ENCODE measurements around the gene PPFIA2.

The PPFIA2 gene

DNA sequence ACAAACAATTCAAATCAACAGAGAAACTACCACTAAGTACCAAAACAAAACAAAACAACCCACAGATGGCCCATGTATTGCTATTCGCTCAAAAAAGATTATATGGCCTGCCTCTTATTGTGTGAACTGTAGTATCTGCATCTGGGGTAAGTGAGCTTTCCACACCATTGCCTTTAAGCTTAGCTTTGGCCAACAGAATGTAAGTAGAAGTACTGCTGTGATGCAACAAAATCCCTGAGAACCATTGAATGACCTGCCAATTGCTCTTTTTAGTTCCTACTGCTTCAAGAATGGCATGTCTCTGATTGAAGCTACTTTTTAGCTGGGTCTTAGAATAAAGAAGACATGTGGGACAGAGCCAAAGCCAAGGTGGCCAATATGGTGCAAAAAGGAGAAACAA, 32.5 kb downstream of the PPFIA2 start:
- Histone ChIP-seq H3K4me3 (ENCODE audit: low read depth, low read length) (no peak overlapping the region), H3K27me3 (no peaks in the 10 kb centered on the region), H3K9me3 (no peaks in the 10 kb centered on the region), H3K4me1 (no peaks in the 10 kb centered on the region), H3K36me3 (no peaks in the 10 kb centered on the region)
- TF ChIP-seq, protein P1, sequence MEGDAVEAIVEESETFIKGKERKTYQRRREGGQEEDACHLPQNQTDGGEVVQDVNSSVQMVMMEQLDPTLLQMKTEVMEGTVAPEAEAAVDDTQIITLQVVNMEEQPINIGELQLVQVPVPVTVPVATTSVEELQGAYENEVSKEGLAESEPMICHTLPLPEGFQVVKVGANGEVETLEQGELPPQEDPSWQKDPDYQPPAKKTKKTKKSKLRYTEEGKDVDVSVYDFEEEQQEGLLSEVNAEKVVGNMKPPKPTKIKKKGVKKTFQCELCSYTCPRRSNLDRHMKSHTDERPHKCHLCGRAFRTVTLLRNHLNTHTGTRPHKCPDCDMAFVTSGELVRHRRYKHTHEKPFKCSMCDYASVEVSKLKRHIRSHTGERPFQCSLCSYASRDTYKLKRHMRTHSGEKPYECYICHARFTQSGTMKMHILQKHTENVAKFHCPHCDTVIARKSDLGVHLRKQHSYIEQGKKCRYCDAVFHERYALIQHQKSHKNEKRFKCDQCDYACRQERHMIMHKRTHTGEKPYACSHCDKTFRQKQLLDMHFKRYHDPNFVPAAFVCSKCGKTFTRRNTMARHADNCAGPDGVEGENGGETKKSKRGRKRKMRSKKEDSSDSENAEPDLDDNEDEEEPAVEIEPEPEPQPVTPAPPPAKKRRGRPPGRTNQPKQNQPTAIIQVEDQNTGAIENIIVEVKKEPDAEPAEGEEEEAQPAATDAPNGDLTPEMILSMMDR (IDR thresholded peaks at IDR 0.05; ENCODE audit: low read depth, low read length), result no peak
- no peak for DNase-seq

DNA sequence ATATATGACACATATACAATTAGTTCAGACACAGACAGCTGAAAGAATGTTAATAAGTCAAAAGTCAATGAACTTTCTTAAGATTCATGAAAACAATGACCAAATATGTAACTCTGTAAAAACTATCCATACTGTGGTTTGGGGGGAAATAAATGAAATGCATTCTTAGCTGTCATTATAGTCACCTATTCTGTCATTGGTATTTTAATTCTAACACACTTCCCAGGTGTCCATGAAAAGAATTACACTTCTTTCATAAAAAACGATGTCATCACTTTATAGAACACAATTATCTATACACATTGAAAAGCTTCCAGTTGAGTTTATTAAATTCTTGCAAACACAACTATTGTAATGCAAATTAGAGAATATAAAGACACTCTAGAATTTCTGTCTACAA, 35.8 kb downstream of the PPFIA2 start:
- TF ChIP-seq, protein P1 (IDR thresholded peaks at IDR 0.05; ENCODE audit: low read depth, low read length), result no peak
- Histone ChIP-seq H3K4me3 (ENCODE audit: low read depth, low read length) (no peak overlapping the region), H3K4me1 (no peaks in the 10 kb centered on the region), H3K36me3 (no peaks in the 10 kb centered on the region), H3K9me3 (no peaks in the 10 kb centered on the region), H3K27me3 (no peaks in the 10 kb centered on the region)
- no peak for DNase-seq

DNA sequence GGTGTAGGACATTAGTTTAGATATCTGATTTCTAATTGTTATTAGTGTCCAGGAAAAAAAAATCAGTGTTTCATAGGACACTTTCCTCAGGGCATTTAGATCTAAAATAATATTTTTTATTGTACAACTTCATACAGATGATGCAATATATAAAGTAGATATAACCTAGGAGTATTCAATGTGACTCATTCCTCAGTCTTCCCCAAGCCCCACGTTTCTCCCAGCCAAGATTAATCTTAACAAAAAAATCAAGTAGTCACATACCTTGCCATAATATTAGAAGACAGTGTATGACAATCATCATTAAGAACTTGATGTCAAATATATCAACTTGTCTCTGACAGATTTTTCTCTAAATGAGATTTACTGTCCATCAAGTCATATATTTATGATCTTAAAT, 37.1 kb downstream of the PPFIA2 start:
- Histone ChIP-seq H3K27me3 (no peaks in the 10 kb centered on the region), H3K4me3 (ENCODE audit: low read depth, low read length) (no peak overlapping the region), H3K36me3 (no peaks in the 10 kb centered on the region), H3K9me3 (no peaks in the 10 kb centered on the region), H3K4me1 (no peaks in the 10 kb centered on the region)
- DNase-seq, result no peak
- TF ChIP-seq, protein P1 (IDR thresholded peaks at IDR 0.05; ENCODE audit: low read depth, low read length), result no peak

DNA sequence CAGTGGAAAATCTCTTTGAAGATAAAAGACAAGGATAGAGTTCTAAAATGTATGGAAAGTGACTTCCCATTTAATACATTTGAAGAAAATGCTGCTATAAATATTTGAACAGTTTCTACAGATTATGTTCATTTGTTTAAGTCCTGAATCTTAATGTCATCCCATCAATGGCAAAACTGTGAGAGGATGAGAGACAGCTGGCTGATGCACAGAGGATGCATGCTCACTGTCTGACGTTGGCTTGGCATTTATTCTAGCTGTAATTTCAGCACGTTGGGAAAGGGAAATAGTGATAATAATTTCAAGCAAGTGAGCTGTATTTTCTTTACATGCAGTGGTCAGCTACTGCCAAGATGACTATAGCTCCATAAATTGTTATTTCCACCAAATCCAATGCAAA, 40.5 kb downstream of the PPFIA2 start:
- no peaks in the 10 kb centered on the region for H3K9me3 ChIP-seq

DNA sequence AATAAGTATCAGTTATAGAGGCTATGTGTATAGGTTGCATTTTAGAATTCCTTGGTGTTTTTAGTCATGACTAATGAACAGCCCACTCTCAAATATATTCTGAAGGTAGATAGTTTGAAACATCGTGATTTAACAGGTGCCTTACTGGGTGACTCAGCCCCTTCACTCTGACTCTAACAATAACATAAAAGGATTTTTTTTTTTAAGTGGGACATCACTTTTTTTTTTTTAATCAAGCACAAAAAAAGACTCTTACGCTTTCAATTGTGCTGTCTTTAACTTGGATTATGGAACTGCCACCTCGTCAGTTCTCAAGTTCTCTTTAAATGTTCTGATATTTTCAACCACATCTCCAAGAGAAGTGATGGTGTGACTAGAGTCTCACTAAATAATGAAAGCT, 46.6 kb downstream of the PPFIA2 start:
- no peak overlapping the region for H3K4me3 ChIP-seq (ENCODE audit: low read depth, low read length)
- DNase-seq, result no peak
- H3K27me3 ChIP-seq, result no peaks in the 10 kb centered on the region
- no peaks in the 10 kb centered on the region for H3K36me3 ChIP-seq
- TF ChIP-seq, protein P1 (IDR thresholded peaks at IDR 0.05; ENCODE audit: low read depth, low read length), result no peak
- H3K9me3 ChIP-seq, result no peaks in the 10 kb centered on the region
- no peaks in the 10 kb centered on the region for H3K4me1 ChIP-seq

More for the DNA sequence above, 40.5 kb downstream of the PPFIA2 start:
- Histone ChIP-seq H3K36me3 (no peaks in the 10 kb centered on the region), H3K27me3 (no peaks in the 10 kb centered on the region), H3K4me1 (no peaks in the 10 kb centered on the region), H3K4me3 (ENCODE audit: low read depth, low read length) (no peak overlapping the region)
- DNase-seq, result no peak
- TF ChIP-seq, protein P1 (IDR thresholded peaks at IDR 0.05; ENCODE audit: low read depth, low read length), result no peak

DNA sequence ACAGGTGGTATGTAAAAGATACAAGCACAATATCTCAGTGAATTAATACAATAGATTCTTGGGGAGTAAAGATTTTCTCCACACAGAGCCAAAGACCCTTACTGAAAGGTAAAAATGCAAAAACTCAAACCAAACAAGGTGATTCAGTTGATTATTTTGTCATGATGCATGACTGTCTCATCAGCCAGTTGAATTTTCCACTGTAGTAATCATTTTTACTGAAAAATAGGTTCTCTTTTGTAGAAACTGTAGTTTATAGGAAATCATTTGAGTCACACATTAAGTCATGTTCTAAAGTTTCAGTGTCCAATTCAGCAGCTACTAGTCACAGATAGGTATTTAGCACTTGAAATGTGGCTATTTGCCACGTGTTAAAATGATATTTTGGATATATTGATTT, 53.6 kb downstream of the PPFIA2 start:
- Histone ChIP-seq H3K9me3 (no peaks in the 10 kb centered on the region), H3K4me1 (no peaks in the 10 kb centered on the region), H3K27me3 (no peaks in the 10 kb centered on the region), H3K36me3 (no peaks in the 10 kb centered on the region), H3K4me3 (ENCODE audit: low read depth, low read length) (no peak overlapping the region)
- TF ChIP-seq, protein P1 (IDR thresholded peaks at IDR 0.05; ENCODE audit: low read depth, low read length), result no peak
- no peak for DNase-seq
